ENCODE data around the gene CFAP251.

The CFAP251 gene

DNA sequence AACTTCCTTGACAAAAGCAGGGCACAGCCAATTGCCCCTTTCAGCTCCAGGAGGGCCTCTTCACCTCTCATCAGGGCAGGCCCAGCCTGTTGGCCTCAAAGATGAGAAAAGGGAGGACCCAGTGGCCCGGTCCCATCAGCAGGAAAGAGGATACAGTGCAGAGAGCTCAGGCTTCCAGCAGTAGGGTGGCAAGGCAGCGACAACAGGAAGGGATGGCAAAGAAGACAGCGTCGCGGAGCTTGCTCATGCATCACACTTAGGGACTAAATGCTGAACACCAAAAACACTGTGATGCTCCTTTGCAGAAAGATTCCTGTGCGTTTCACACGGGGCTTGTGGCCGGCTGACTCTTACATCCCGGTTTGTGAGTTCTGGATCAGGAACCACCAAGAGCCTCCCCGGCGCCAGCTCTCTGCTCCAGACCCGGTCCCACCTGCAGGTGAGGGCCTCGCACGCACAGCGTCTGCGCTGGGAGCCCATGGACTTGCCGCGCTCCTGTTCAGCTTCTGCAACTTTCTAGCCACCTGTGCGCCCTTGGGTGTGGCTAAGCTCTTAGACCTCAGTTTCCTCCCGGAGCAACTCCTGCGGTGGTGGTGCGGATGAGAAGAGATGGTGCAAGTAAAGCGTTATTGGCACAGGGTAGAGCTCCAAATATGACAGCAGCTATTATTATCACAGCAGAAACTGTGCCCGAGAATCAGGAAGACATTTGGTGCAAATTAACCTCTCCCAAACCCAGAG lies 88.0 kb downstream of the CFAP251 start:
- no peak for DNase-seq

DNA sequence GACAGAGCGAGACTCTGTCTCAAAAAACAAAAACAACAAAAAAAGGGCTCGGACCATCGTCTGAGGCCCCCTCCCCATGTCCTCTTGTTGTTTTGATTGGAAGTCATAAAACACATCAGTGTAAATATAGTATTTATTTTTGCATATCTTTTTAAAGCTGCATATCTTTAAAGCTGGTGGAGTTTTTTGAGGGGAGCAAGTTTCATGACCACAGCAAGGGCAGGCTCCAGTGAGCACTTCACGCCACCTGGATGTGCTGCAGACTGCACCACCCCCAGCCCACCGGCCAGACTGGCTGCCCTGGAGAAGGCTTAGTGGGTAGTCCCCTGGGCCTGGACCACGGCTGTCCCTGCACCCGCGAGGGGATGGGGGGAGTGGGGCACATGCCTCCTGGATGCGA lies 91.3 kb downstream of the CFAP251 start:
- DNase-seq, result no peak

- no peak for DNase-seq
Observed at GRCh38 chr12:122012184-122012583, 93.8 kb downstream of the CFAP251 start.

- no peak for DNase-seq
Observed at GRCh38 chr12:122013136-122013535, 94.7 kb downstream of the CFAP251 start.

GRCh38 chr12:122013791-122014590 lies 95.6 kb downstream of the CFAP251 start:
- DNase-seq, result no peak

DNA sequence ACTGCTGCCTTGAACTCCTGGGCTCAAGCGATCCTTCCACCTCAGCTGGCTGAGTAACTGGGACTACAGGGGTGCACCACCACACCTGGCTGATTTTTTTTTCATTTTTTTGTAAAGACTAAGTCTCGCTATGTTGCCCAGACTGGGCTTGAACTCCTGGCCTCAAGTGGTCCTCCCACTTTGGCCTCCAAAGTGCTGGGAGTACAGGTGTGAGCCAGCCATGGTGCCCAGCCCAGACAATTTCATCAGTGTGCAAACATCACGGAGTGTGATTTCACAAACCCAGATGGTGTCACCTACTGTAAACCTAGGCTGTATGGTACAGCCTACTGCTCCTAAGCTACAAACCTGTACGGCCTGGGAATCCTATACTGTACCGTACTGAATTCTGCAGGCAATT lies 96.4 kb downstream of the CFAP251 start:
- DNase-seq, result no peak

GRCh38 chr12:122018457-122018856 lies 100.1 kb downstream of the CFAP251 start:
- DNase-seq, result no peak

DNA sequence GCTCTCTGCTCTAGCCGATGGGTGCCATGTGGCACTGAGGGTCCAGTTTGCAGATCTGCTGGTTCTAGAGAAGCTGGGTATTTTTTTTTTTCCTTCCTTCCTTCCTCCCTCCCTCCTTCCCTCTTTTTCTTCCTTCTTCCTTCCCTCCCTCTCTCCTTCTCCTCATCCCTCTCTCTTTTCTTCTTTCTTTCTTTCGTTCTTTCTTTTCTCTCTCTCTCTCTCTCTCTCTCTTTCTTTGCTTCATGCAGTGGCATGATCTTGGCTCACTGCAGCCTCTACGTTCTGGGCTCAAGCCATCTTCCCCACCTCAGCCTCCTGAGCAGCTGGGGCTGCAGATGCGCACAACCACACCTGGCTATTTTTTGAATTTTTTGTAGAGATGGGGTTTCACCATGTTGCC lies 100.5 kb downstream of the CFAP251 start:
- DNase-seq, result no peak

DNA sequence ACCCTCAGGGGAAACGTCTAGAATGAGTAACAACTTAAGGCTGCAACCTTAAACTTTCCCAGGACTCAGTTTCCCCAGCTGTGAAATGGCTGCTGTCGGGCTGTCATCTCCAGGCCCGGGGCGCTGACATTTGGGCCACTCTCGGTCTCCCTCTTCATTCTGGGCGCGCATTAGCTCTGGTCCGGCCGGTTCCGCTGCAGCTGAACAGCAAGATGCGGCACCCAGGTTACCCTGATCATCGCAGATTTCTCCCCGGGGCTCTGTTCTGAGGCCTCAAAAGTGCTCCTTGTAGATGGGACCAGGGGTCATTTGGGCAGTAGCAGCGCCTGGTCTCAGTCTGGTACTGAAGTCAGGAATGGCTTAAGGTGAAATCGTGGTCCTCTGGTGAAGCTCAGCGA lies 102.4 kb downstream of the CFAP251 start:
- no peak for DNase-seq

- DNase-seq, result no peak
Observed at GRCh38 chr12:122021193-122021821, 102.9 kb downstream of the CFAP251 start.

GRCh38 chr12:122021822-122022392 lies 103.5 kb downstream of the CFAP251 start, which contains the start of gene BCL7A:
BCL7A (plus strand) TSS chr12:122021884; CDS start chr12:122022092, 208 bp downstream.
- peak; percentile 37 for DNase-seq

- DNase-seq, result peak; percentile 10
Observed at GRCh38 chr12:122022393-122023338, 104.3 kb downstream of the CFAP251 start.

DNA sequence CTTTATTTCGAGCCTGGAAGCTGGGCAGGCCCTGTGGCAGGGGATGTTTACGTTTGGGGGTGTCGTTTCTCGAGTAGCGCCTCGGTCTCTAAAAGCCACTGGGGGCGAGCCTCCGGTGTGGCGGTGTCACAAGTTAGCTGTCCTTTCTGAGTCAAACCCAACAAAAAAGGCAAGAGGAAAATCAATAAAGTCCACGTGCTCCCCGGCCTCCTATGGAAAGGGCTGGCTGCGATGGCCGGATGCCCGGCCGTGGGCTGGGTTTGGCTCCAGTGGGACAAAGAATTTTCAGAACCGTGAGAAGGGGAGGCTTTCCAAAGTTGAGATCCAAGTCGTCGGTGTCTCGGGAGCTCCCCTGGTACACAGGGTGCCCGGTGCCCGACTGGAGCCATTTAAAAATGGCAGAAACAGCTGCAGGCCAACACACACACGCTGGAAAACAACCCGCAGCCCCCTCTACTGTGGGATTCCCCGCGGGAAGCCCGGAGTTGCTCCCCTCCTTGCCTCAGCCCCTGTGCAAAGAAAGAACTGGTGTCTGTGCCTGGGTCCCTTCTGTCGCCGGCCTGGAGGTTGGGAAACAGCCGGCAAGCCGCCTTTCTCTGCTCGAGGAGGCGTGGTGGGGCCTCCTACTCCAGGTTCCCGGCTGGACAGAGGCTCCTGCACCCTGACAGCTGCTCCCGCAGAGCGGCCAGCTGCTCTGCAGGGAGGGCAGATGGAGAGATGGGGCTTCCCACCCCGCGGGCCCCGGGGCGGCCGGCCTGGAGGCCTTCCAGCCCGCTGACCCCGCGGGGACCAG lies 105.1 kb downstream of the CFAP251 start:
- DNase-seq, result peak; percentile 11

DNA sequence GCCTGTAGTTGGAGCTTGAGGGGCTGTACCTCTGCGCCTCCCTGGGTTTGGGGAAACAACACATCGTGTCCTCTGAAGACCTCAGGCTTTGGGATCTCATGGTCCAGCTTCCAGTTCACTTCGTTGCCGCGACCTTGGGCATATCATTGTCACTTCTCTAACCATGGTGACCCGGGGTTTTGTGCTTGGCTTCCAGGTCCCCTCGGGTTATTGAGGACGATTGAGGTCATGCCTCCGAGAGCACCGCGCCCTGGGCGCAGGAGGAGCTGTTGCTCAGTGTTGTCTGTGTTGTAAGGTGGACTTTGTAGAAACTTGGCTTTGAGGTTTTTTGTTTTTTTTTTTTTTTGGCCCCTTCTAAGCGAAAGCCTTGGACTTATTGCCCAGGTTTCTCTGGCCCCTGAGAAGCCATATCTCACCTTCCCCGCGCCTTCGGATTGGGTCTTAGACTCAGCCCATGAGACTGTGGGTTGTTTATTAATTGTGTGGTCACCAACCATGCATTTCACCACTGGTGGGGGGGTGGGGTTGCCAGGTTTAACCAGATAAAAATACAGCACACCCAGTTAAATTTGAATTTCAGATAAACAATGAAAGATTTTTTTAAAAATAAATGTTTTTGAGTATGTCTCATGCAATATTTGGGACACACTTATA lies 105.9 kb downstream of the CFAP251 start:
- DNase-seq, result no peak

DNA sequence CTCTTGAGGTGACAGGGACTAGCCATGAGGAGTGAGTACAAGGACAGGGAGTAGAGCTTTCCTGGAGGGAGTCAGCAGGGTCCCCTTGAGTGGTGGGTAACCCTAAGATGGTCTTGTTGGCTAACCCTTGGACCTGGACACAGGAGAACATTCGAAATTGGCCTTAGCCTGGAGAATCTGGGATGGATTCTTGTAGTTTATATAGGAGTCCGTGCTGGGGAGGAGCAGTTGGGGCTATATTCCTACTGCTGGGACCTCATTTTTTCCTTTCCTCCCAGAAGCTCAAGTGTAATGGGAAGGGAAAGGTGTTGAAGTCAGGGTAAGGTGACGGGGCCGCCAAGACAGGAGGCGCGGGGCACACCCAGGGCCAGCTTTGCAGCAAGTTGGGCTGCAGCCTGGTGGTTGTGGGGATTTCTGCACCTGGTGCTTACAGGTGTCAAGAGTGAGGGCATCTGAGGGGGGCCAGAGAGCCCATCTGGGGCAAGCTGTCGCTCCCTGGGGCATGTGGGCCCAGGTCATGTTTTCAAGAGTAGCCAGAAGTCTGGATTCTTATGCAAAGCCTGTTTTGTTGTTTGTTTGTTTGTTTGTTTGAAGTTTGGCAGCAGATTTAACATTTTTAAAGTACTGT lies 108.4 kb downstream of the CFAP251 start:
- DNase-seq, result no peak

DNA sequence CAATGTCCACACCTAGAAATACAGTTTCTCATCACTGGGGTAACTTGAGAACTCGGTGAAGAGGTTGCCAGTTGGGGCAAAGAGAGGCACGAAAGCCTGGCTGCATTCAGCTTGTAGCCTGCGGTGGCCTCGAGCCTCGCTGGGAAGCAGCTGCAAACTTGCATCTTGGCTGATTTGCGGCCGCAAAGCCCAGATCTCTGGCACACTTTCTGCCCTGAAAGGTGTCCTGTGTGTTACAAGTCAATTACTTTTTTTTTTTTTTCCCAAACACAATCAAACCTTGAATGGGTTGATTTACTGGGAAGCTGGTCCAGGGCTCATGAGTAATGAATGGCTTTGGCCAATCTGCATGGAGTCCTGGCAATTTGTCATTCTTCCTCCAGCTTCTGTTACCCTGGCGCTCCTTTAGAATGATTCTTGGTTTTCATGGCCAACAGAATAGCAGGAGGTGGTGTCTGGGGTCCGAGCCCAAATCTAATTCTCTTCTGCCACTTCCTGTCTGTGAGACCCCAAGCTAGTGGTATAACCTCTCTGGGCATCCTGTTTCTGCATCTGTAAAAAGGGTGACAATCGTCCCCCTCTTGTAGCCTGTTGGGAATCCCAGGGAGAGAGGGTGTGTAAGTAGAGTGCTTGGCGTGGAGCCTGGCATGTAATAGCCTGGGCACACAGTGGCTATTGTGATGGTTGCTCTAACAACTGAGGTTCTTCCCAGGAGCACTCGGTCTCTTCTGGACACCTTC lies 109.9 kb downstream of the CFAP251 start:
- DNase-seq, result no peak

GRCh38 chr12:122028905-122029560 lies 110.6 kb downstream of the CFAP251 start:
- DNase-seq, result peak; percentile 21

GRCh38 chr12:122029620-122030423 lies 111.4 kb downstream of the CFAP251 start:
- DNase-seq, result no peak

Data from activated gamma-delta T cell treated with Interleukin-2 at 50 U/mL for 16 hours (primary cell).